HG02588 (cell line): ENCODE results near the gene PLCB1.

Experiments used
- ATAC-seq: cut with Tn5 transposase; IDR thresholded peaks from one replicate; pipeline ENCODE4 v1.9.1; 2021; ENCODE audit warnings: mild to moderate bottlenecking, moderate library complexity; ENCODE audit not compliant: unreplicated experiment

The PLCB1 gene

DNA sequence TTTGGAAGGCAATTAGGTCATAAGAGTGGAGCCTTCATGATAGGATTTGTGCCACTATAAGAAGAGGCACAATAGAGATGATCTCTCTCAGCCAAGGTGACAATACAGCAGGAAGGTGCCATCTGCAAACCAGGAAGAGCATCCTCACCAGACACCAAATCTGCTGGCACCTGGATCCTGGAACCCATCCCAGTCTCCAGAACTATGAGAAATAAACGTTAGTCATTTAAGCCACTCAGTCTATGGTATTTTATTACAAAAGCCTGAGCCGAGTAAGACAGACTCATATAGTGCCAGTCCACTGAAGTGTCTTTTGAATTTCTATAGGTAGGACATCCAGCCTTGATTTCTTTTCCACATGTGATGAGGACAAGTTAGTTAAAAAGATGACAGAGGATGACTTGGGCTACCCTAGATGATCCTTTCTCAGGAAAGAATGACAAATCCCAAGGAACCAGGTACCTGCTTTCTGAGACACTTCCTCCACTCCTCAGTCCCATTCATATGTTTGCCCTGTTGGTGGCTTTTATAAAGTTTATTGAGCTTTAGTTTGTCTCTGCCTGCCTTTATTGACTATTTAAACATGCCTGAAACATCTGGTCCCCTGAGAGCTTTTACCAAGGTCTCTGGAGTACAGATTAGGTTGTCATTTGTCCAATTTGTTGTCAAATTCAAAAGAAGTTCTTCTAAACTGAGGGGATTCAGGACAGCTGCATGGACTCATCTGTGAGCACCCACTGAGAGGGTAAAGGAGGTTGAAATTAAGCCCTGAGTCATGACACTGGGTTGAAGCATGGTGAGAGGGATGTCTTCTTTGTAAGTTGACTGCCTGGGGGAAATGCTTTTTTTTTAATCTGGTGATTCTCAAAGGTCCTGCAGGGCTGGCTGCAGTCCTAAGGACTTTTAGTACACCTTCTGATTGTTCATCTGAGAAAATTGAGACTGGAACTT is 771.9 kb downstream of the PLCB1 start:
- no peak for ATAC-seq

DNA sequence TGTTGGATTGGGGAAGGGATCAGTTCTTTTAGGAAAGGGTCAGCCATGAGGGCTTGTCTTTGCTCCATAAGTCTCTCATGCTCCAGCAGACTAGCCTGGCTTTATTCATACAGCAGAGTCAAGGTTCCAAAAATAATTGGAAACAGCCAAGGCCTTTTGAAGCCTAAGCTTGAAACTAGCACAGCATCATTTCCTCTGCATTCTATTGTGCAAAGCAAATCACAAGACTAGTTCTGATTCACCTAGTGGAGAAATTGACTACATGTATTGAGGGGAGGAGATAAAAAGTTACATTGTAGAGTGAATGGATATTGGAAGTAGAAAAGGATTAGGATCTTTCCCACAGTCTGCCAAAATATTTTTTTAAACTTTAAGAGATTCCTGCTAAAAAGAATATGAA is 777.5 kb downstream of the PLCB1 start:
- ATAC-seq = no peak

- ATAC-seq = no peak
These were observed 780.0 kb downstream of the PLCB1 start for GRCh38 chr20:8912096-8912495.

DNA sequence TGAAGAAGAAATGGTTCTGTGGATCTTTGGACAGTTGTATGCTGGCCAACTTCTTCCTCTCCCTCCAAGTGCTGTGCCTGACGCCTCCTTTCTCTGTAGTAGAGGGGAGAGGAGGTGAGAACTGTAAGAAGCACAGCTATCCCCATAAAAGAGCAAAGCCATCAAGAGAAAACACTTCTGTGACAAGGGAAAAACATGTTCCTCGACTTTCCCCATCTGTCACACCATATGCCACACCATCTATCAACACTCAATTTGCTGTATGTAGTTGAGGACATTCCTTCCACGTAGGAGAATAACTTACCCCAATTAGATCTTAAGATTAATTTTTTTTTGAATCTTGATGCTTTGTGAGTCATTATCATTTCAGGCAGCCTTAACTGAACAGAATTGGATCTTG is 780.7 kb downstream of the PLCB1 start:
- no peak for ATAC-seq

- ATAC-seq = no peak
These were observed 781.4 kb downstream of the PLCB1 start for GRCh38 chr20:8913456-8913855.

- ATAC-seq = no peak
These were observed 782.4 kb downstream of the PLCB1 start for GRCh38 chr20:8914421-8914820.

- no peak for ATAC-seq
These were observed 785.0 kb downstream of the PLCB1 start for GRCh38 chr20:8917084-8917483.

GRCh38 chr20:8918145-8918544 is 786.1 kb downstream of the PLCB1 start:
- ATAC-seq = no peak

GRCh38 chr20:8924539-8924938 is 792.5 kb downstream of the PLCB1 start:
- ATAC-seq = no peak

DNA sequence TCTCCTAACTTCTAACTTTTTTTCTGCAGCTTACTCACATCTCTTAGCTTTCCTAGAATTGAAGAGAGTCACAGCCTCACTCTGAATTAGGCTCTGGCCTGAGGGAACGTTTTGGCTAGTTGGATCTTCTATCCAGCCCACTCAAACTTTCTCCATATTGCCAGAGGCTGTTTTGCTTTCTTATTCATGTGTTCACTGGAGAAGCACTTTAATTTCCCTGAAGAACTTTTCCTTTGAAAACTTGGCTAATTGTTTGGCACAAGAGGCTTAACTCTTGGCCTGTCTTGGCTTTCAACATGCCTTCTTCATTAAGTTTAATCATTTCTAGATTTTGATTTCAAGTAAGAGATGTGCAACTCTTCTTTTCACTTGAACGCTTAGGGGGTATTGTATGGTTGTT is 798.7 kb downstream of the PLCB1 start:
- no peak for ATAC-seq

- no peak for ATAC-seq
These were observed 800.4 kb downstream of the PLCB1 start for GRCh38 chr20:8932192-8933165.

DNA sequence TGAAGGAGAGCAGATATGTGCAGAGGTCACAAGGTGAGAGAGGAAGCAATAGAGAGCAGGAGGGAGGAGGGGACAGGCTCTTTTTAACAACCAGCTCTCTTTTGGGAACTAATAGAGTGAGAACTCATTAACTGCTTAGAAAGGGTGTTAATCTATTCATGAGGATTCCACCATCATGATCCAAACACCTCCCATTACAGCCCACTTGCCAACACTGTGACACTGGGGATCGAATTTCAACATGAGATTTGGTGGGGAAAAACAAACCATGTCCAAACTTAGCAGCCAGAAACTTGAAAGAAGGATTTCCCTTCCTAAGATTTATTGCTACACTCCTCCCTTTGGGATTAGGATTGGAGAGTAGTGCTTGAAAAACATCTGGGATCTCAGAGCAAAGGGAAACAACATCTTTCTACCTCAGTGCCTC is 801.3 kb downstream of the PLCB1 start:
- no peak for ATAC-seq

GRCh38 chr20:8934362-8934761 is 802.3 kb downstream of the PLCB1 start:
- no peak for ATAC-seq
